Esophagus squamous epithelium (tissue), 4 donors: ENCODE measurements around the gene CTSA.

Experiments
- POLR2A ChIP-seq, 4 donors: fragments of 450-650 bp; IDR thresholded peaks; one replicate each; pipeline ENCODE4 v1.6.1; 2017; ENCODE audit warnings: antibody characterized with exemption in 4 of 4, mild to moderate bottlenecking in 4 of 4, moderate library complexity in 3 of 4
- TF ChIP-seq, protein P1 (sequence below), 6 experiments: fragments of 450-650 bp in 4 of 6; fragments of 200-600 bp in 2 of 6; sonication (generic) in 2 of 6; IDR thresholded peaks; one replicate each; pipeline ENCODE4 v1.5.1; 2016 to 2019; ENCODE audit warnings: antibody characterized with exemption in 6 of 6, mild to moderate bottlenecking in 4 of 6, moderate library complexity in 4 of 6

DNA sequence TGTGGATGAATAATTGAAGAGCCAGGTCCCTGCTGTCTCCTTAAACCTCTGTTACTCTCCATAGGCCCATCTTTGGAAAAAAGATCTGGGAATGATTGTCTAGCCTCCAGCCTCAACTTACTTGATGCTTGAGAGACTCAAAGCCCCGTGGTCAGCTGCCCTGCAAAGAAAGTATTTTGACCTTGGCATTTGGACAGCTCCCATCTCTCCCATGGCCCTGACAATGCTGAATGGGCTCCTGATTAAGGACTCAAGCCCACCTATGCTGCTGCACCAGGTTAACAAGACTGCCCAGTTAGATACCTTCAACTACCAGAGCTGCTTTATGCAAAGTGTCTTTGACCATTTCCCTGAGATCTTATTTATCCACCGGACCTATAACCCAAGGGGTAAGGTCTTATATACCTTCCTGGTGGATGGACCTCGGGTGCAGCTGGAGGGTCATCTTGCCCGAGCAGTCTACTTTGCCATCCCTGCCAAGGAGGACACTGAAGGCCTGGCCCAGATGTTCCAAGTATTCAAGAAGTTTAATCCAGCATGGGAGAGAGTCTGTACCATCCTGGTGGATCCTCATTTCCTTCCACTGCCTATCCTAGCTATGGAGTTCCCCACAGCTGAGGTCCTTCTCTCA lies 8.6 kb upstream of the CTSA start:
- TF ChIP-seq POLR2A (IDR thresholded peaks at IDR 0.05), result no peak
- TF ChIP-seq, protein P1, sequence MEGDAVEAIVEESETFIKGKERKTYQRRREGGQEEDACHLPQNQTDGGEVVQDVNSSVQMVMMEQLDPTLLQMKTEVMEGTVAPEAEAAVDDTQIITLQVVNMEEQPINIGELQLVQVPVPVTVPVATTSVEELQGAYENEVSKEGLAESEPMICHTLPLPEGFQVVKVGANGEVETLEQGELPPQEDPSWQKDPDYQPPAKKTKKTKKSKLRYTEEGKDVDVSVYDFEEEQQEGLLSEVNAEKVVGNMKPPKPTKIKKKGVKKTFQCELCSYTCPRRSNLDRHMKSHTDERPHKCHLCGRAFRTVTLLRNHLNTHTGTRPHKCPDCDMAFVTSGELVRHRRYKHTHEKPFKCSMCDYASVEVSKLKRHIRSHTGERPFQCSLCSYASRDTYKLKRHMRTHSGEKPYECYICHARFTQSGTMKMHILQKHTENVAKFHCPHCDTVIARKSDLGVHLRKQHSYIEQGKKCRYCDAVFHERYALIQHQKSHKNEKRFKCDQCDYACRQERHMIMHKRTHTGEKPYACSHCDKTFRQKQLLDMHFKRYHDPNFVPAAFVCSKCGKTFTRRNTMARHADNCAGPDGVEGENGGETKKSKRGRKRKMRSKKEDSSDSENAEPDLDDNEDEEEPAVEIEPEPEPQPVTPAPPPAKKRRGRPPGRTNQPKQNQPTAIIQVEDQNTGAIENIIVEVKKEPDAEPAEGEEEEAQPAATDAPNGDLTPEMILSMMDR (IDR thresholded peaks at IDR 0.05), result no peak
